Kidney (tissue), 14 donors: ENCODE data around the gene NES. TPM values are rescaled to one million over a fixed set of nuclear protein-coding genes. Genes with fewer than 3 reads are reported as not detected.

Experiments used
- DNase-seq, 5 donors: peaks; one replicate each; pipeline ENCODE4 v3.0.0-alpha.2; 2013 to 2020
- FAIRE-seq: peaks from 2 replicates; lab custom pipeline; 2012; peaks lifted over from hg19 to GRCh38; lab: Jason Lieb, UNC
- H3K27ac ChIP-seq, 2 donors: one replicate each; pipeline ENCODE4 v1.7.0; 2013; ENCODE audit warnings: low read depth in 2 of 2, low read length in 2 of 2, inconsistent platforms in 1 of 2
- H3K27me3 ChIP-seq: one replicate; pipeline ENCODE4 v1.7.1; 2013; ENCODE audit warnings: low read length, inconsistent platforms; ENCODE audit not compliant: control insufficient read depth, insufficient read depth
- H3K36me3 ChIP-seq, 3 donors: one replicate each; pipeline versions ENCODE4 v1.7.0 to v1.7.1; 2013; ENCODE audit warnings: low read length in 3 of 3, control low read depth in 1 of 3, inconsistent platforms in 1 of 3; ENCODE audit not compliant: insufficient read depth in 3 of 3, control insufficient read depth in 2 of 3
- H3K4me1 ChIP-seq, 3 donors: one replicate each; pipeline versions ENCODE4 v1.7.0 to v1.7.1; 2013; ENCODE audit warnings: low read length in 3 of 3, inconsistent platforms in 1 of 3, low read depth in 1 of 3; ENCODE audit not compliant: control insufficient read depth in 2 of 3, insufficient read depth in 2 of 3
- H3K4me3 ChIP-seq, 3 donors: one replicate each; pipeline versions ENCODE4 v1.7.0 to v1.8.1; 2013; ENCODE audit warnings: low read length in 3 of 3, control low read depth in 1 of 3, inconsistent platforms in 1 of 3
- H3K9ac ChIP-seq, 3 donors: one replicate each; pipeline versions ENCODE4 v1.7.0 to v1.7.1; 2013; ENCODE audit warnings: low read length in 3 of 3, control low read depth in 1 of 3, inconsistent platforms in 1 of 3
- H3K9me3 ChIP-seq, 3 donors: one replicate each; pipeline versions ENCODE4 v1.7.0 to v1.7.1; 2013; ENCODE audit warnings: low read length in 3 of 3, control low read depth in 1 of 3, inconsistent platforms in 1 of 3; ENCODE audit not compliant: control insufficient read depth in 2 of 3, insufficient read depth in 1 of 3
- CTCF ChIP-seq: IDR thresholded peaks from 3 replicates; pipeline ENCODE4 v1.5.1; 2012; ENCODE audit warnings: mild to moderate bottlenecking, moderate library complexity, borderline replicate concordance; ENCODE audit not compliant: insufficient read depth; ENCODE audit errors: extremely low read depth
- intact Hi-C: fragments of 100-400 bp; cut with DNase I; formaldehyde crosslinking; loops from one replicate; pipeline ENCODE4 v1.11.1; 2022
- polyA plus RNA-seq: library from polyadenylated mRNA; stranded (reverse); fragments of 350-450 nt; fragmentation: Illumina TruSeq; extraction: RNeasy Lipid Tissue Mini Kit (QIAGEN cat#74804); gene quantifications from one replicate; pipeline ENCODE4 v1.2.3, GENCODE V29; 2014; ENCODE audit warnings: low read depth, low replicate concordance; ENCODE audit not compliant: insufficient read depth
- total RNA-seq: library from RNA; stranded (reverse); fragmentation: NEBNext Ultra II Directional; extraction: Animal tissue kit (Norgen Biotek cat#: 25700); gene quantifications from one replicate; pipeline ENCODE4 v1.2.1, GENCODE V29; 2021
- donor health status: control.
- donor health status: control.
- donor health status: control.
- donor health status: control.
- donor health status: control.
- donor health status: DM: yes; HTN: yes; CAD: no.
- donor health status: Normal renal cell carcinoma (clear cell type).

The NES gene
- total and polyA plus RNA-seq, 2 donors from 2014 or later = 44.3 to 50.7 TPM

GRCh38 chr1:156671804-156672203 is 5.4 kb downstream of the NES start:
- H3K9ac ChIP-seq = no peak overlapping the region
- TF ChIP-seq CTCF = no peak
- DNase-seq = no peak
- no peak for FAIRE-seq
- H3K4me3 ChIP-seq = no peak overlapping the region
- intact Hi-C loops = no loop called here
- H3K9me3 ChIP-seq = no peaks in the 10 kb centered on the region
- no peak overlapping the region for H3K27ac ChIP-seq
- H3K27me3 ChIP-seq = no peaks in the 10 kb centered on the region
- H3K4me1 ChIP-seq = peaks cover 0 to 17% (median 0%) of the 10 kb centered on the region in 3 donors
- peaks cover 0 to 2% (median 0%) of the 10 kb centered on the region in 3 donors for H3K36me3 ChIP-seq

GRCh38 chr1:156670791-156671190 is 6.4 kb downstream of the NES start:
- no peak for TF ChIP-seq CTCF
- H3K9ac ChIP-seq = no peak overlapping the region
- H3K36me3 ChIP-seq = peaks cover 0 to 2% (median 0%) of the 10 kb centered on the region in 3 donors
- FAIRE-seq = no peak
- H3K9me3 ChIP-seq = no peaks in the 10 kb centered on the region
- DNase-seq = peak in 1 of 5 donors; percentile 52
- H3K4me3 ChIP-seq = no peak overlapping the region
- intact Hi-C loops = no loop called here
- H3K27me3 ChIP-seq = no peaks in the 10 kb centered on the region
- no peak overlapping the region for H3K27ac ChIP-seq
- peaks cover 0 to 17% (median 0%) of the 10 kb centered on the region in 3 donors for H3K4me1 ChIP-seq

- no peak for FAIRE-seq
- H3K27ac ChIP-seq = peak overlapping the region in 1 of 2 donors; percentile 13
- no peak overlapping the region for H3K9ac ChIP-seq
- TF ChIP-seq CTCF = no peak
- intact Hi-C loops = no loop called here
- DNase-seq = no peak
- peaks cover 0 to 2% (median 0%) of the 10 kb centered on the region in 3 donors for H3K36me3 ChIP-seq
- H3K27me3 ChIP-seq = no peaks in the 10 kb centered on the region
- no peak overlapping the region for H3K4me3 ChIP-seq
- H3K4me1 ChIP-seq = peaks cover 0 to 21% (median 0%) of the 10 kb centered on the region in 3 donors
- H3K9me3 ChIP-seq = no peaks in the 10 kb centered on the region
Observed at GRCh38 chr1:156670359-156670758, 6.8 kb downstream of the NES start.

GRCh38 chr1:156669794-156670193 is 7.4 kb downstream of the NES start:
- no peak overlapping the region for H3K27ac ChIP-seq
- H3K9me3 ChIP-seq = no peaks in the 10 kb centered on the region
- TF ChIP-seq CTCF = no peak
- intact Hi-C loops = no loop called here
- peaks cover 0 to 19% (median under 1%) of the 10 kb centered on the region in 3 donors for H3K4me1 ChIP-seq
- H3K36me3 ChIP-seq = peaks cover 0 to 2% (median 0%) of the 10 kb centered on the region in 3 donors
- DNase-seq (no peak), FAIRE-seq (no peak)
- no peak overlapping the region for H3K4me3 ChIP-seq
- H3K9ac ChIP-seq = no peak overlapping the region
- no peaks in the 10 kb centered on the region for H3K27me3 ChIP-seq
